IMR-90 (cell line): ENCODE measurements around the gene SERP2. TPM values are rescaled to one million over a fixed set of nuclear protein-coding genes. Genes with fewer than 3 reads are reported as not detected.

Experiments
- ATAC-seq: fragments of 200-7000 bp; cut with Tn5 transposase; 2 replicates; pipeline ENCODE4 v1.9.1; 2020; ENCODE audit warnings: low read depth, mild to moderate bottlenecking, moderate library complexity
- BruUV-seq: library from RNA; stranded (reverse); fragments of 400-500 nt; replicated peaks from 2 replicates; lab custom pipeline; 2021; lab: Mats Ljungman, UMichigan
- CTCF ChIA-PET: fragments of 300-600 bp; formaldehyde crosslinking; extraction: SDS; loops from one replicate; lab custom pipeline; 2021; ENCODE audit warnings: antibody characterized with exemption; lab: Yijun Ruan, JAX
- POLR2A ChIA-PET: fragments of 300-600 bp; sonication (Branson Sonifier 250); formaldehyde crosslinking; loops from one replicate; lab custom pipeline; 2022; ENCODE audit warnings: antibody characterized with exemption; ENCODE audit not compliant: unreplicated experiment; lab: Charles Lee
- DNase-seq: peaks from one replicate; pipeline ENCODE4 v3.0.0; 2013
- H2AFZ ChIP-seq: replicated peaks from 2 replicates; pipeline ENCODE3; 2013; ENCODE audit warnings: low read length, mild to moderate bottlenecking; ENCODE audit not compliant: poor library complexity
- H2AK5ac ChIP-seq: 2 replicates; pipeline ENCODE4 v1.6.1; 2013; ENCODE audit warnings: low read depth, low read length, inconsistent platforms
- H2AK9ac ChIP-seq: replicated peaks from 2 replicates; pipeline ENCODE3; 2013; ENCODE audit warnings: mild to moderate bottlenecking, low read depth, low read length, moderate library complexity; ENCODE audit not compliant: poor library complexity
- H2BK120ac ChIP-seq: 2 replicates; pipeline ENCODE4 v1.6.1; 2013; ENCODE audit warnings: low read depth, low read length, inconsistent platforms
- H2BK15ac ChIP-seq: 3 replicates; pipeline ENCODE4 v1.6.1; 2013; ENCODE audit warnings: low read depth, low read length, inconsistent platforms
- H2BK20ac ChIP-seq: 2 replicates; pipeline ENCODE4 v1.6.1; 2013; ENCODE audit warnings: low read depth, mild to moderate bottlenecking, inconsistent platforms, low read length, moderate library complexity
- H2BK5ac ChIP-seq: 2 replicates; pipeline ENCODE4 v1.6.1; 2013; ENCODE audit warnings: mild to moderate bottlenecking, low read depth, low read length, inconsistent platforms; ENCODE audit not compliant: poor library complexity, severe bottlenecking
- H3K14ac ChIP-seq: replicated peaks from 2 replicates; pipeline ENCODE4 v1.6.1; 2013; ENCODE audit warnings: low read depth, low read length, inconsistent platforms
- H3K18ac ChIP-seq: 2 replicates; pipeline ENCODE4 v1.6.1; 2013; ENCODE audit warnings: low read depth, low read length, control low read depth
- H3K23ac ChIP-seq: 2 replicates; pipeline ENCODE4 v1.6.1; 2013; ENCODE audit warnings: low read depth, low read length, inconsistent platforms
- H3K27ac ChIP-seq: 2 replicates; pipeline ENCODE4 v1.5.1; 2013; ENCODE audit warnings: mild to moderate bottlenecking, control low read depth, low read length; ENCODE audit not compliant: insufficient read depth
- H3K27me3 ChIP-seq: 2 replicates; pipeline ENCODE4 v1.6.1; 2013; ENCODE audit warnings: low read length; ENCODE audit not compliant: control insufficient read depth, insufficient read depth
- H3K36me3 ChIP-seq: 2 replicates; pipeline ENCODE4 v1.6.1; 2013; ENCODE audit warnings: low read length, mixed read lengths; ENCODE audit not compliant: control insufficient read depth, insufficient read depth
- H3K4ac ChIP-seq: 2 replicates; pipeline ENCODE4 v1.6.1; 2013; ENCODE audit warnings: low read depth, low read length, inconsistent platforms
- H3K4me1 ChIP-seq: 2 replicates; pipeline ENCODE4 v1.6.1; 2013; ENCODE audit warnings: low read length, mixed read lengths; ENCODE audit not compliant: control insufficient read depth, insufficient read depth
- H3K4me2 ChIP-seq: 2 replicates; pipeline ENCODE4 v1.6.1; 2013; ENCODE audit warnings: low read depth, mild to moderate bottlenecking, control low read depth, low read length, moderate library complexity
- H3K4me3 ChIP-seq: 2 replicates; pipeline ENCODE4 v1.5.1; 2013; ENCODE audit warnings: low read depth, mild to moderate bottlenecking, control low read depth, low read length, moderate library complexity; ENCODE audit not compliant: insufficient read depth
- H3K56ac ChIP-seq: 2 replicates; pipeline ENCODE4 v1.6.1; 2013; ENCODE audit warnings: low read length, inconsistent platforms; ENCODE audit not compliant: insufficient read depth; ENCODE audit errors: extremely low read depth
- H3K79me1 ChIP-seq, 2 experiments: 2 replicates each; pipeline ENCODE4 v1.6.1; 2013; ENCODE audit warnings: low read length in 2 of 2, inconsistent platforms in 1 of 2, low read depth in 1 of 2
- H3K9ac ChIP-seq: 2 replicates; pipeline ENCODE4 v1.6.1; 2013; ENCODE audit warnings: low read depth, low read length, control low read depth
- H3K9me1 ChIP-seq: 2 replicates; pipeline ENCODE4 v1.6.1; 2013; ENCODE audit warnings: low read length, inconsistent platforms; ENCODE audit not compliant: insufficient read depth
- H3K9me3 ChIP-seq: 2 replicates; pipeline ENCODE4 v1.6.1; 2013; ENCODE audit warnings: low read length; ENCODE audit not compliant: control insufficient read depth, insufficient read depth
- H4K20me1 ChIP-seq: 2 replicates; pipeline ENCODE4 v1.6.1; 2013; ENCODE audit warnings: low read length, inconsistent platforms; ENCODE audit not compliant: insufficient read depth
- H4K5ac ChIP-seq: 2 replicates; pipeline ENCODE4 v1.6.1; 2013; ENCODE audit warnings: mild to moderate bottlenecking, low read depth, low read length, control low read depth
- H4K8ac ChIP-seq, 2 experiments: 2 replicates each; pipeline ENCODE4 v1.6.1; 2013; ENCODE audit warnings: low read depth in 2 of 2, low read length in 2 of 2, control low read depth in 1 of 2, inconsistent platforms in 1 of 2
- H4K91ac ChIP-seq: 2 replicates; pipeline ENCODE4 v1.6.1; 2013; ENCODE audit warnings: low read depth, low read length, inconsistent platforms; ENCODE audit not compliant: insufficient read depth
- BHLHE40 ChIP-seq: fragments of 150-350 bp; IDR thresholded peaks from 2 replicates; pipeline ENCODE4 v1.6.1; 2016; ENCODE audit warnings: mild to moderate bottlenecking, low read depth, low read length
- CEBPB ChIP-seq: IDR thresholded peaks from 2 replicates; pipeline ENCODE4 v1.6.1; 2012; ENCODE audit warnings: low read depth, low read length, improper control_type of control experiment
- CHD1 ChIP-seq: IDR thresholded peaks from 2 replicates; pipeline ENCODE4 v1.6.1; 2012; ENCODE audit warnings: low read depth, low read length, improper control_type of control experiment
- FOS ChIP-seq: fragments of 150-350 bp; IDR thresholded peaks from 2 replicates; pipeline ENCODE4 v1.6.1; 2016; ENCODE audit warnings: low read depth, low read length
- WGBS, 2 experiments: methylation state at CpG; one replicate each; pipeline versions ENCODE4 v1.1.5 to v1.1.7; 2013; ENCODE audit warnings: missing lambda C conversion rate in 2 of 2; ENCODE audit not compliant: insufficient read length in 1 of 2; ENCODE audit errors: extremely low coverage in 2 of 2; 5-methylcytosine and 5-hydroxymethylcytosine counted together
- dilution Hi-C: fragments of 300-500 bp; cut with HindIII; formaldehyde crosslinking; loops from one replicate; pipeline ENCODE4 v1.14.3; 2018; ENCODE audit warnings: low sequenced_read_pairs; ENCODE audit not compliant: unreplicated experiment
- in situ Hi-C: fragments of 300-500 bp; cut with MboI; formaldehyde crosslinking; loops from 3 replicates; pipeline ENCODE4 v1.14.3; 2019; ENCODE audit warnings: low sequenced_read_pairs, inconsistent platforms, mixed read lengths
- intact Hi-C: fragments of 100-400 bp; cut with micrococcal nuclease; formaldehyde crosslinking; loops from 2 replicates; pipeline ENCODE4 v1.10.0; 2022
- polyA plus RNA-seq, 3 experiments: library from polyadenylated mRNA; depleted of rRNA; stranded (reverse); fragments of >200 nt; gene quantifications; 2 replicates each; pipeline ENCODE4 v1.2.3, GENCODE V29; 2012; ENCODE audit warnings: low replicate concordance in 1 of 3
- total RNA-seq: library from RNA; depleted of rRNA; stranded (reverse); fragments of >200 nt; gene quantifications from 2 replicates; pipeline ENCODE4 v1.2.3, GENCODE V29; 2012

Gene SERP2
- total and polyA plus RNA-seq, 2 of the 4 experiments (the other 2 are of a cell fraction) = 0.54 to 1.4 TPM

DNA sequence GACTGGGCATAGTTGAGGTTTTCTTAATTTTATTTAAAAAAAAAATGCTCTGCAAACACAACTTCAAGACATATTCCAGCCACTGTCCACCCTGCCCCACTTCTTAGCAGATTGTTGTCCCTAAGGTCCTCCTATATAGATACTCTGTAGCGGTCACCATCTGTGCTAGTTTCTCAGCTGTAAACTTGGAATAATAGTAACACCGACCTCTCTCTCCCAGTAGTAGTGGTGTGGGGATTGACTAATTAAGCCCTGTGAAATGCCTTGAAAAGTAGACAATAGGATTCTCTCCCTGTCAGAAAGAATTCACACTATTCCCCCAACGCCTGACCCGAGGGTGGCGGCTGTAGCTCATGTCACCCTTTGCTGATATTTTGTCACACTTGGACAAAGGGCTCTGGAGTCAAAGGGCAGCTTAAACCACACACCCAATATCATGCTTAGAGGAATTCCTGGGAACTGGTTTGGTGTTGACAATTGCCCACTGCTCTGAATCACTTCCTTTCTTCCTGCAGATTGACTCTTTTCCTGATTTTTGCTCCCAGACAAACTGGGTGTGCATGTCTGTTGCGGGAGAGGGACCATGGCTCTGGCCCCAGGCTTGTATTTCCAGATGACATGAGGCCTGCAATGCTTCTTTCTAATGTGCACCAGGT lies 9.2 kb upstream of the SERP2 start:
- DNase-seq (peak; percentile 55), ATAC-seq (no peak)
- Histone ChIP-seq H4K8ac (peak overlapping the region in 1 of 2 experiments; percentile 17; a peak in 1 of 4 replicates), H2AFZ (no peak overlapping the region), H2AK5ac (peak overlapping the region; percentile 36), H3K4me3 (no peak overlapping the region), H3K4me1 (peaks cover 4% of the 10 kb centered on the region; the same call in 1 of the 2 replicates), H2AK9ac (no peak overlapping the region), H4K20me1 (no peaks in the 10 kb centered on the region), H3K27me3 (no peaks in the 10 kb centered on the region), H4K91ac (no peak overlapping the region), H3K36me3 (no peaks in the 10 kb centered on the region), H2BK120ac (peak overlapping the region; percentile 5; the same call in 1 of the 2 replicates), H3K9me1 (peaks cover 13% of the 10 kb centered on the region), H3K4me2 (no peak overlapping the region), H3K23ac (no peak overlapping the region), H3K56ac (no peak overlapping the region), H3K9ac (no peak overlapping the region), H3K79me1 (no peaks in the 10 kb centered on the region), H3K14ac (no peak overlapping the region; the same call in none of the 2 replicates), H2BK5ac (no peak overlapping the region), H2BK15ac (peak overlapping the region; percentile 53; the same call in 1 of the 3 replicates), H3K18ac (no peak overlapping the region), H3K27ac (no peak overlapping the region), H4K5ac (no peak overlapping the region), H3K9me3 (no peaks in the 10 kb centered on the region), H3K4ac (peak overlapping the region; percentile 41; the same call in 1 of the 2 replicates), H2BK20ac (no peak overlapping the region; the same call in 1 of the 2 replicates)
- BruUV-seq = no TSS peak
- no peak for TF ChIP-seq BHLHE40
- no peak for TF ChIP-seq FOS
- no peak for TF ChIP-seq CHD1
- no peak for TF ChIP-seq CEBPB
- ChIA-PET POLR2A (no interaction called here), CTCF (interaction anchor here (0.9 kb wide), 2 partner anchors 12 to 315 kb away, joined by 3 read pairs; no protein-coding TSS in a partner anchor)
- dilution Hi-C loops (no loop called here), intact Hi-C loops (no loop called here), in situ Hi-C loops (no loop called here)
- 86% methylated on average over 1 of the region's 6 CpGs; no CpG with 5 or more reads in 1 of the 2 experiments for WGBS, 2 experiments
